Measurements from ENCODE around the gene TST. TPM values are rescaled to one million over a fixed set of nuclear protein-coding genes. Genes with fewer than 3 reads are reported as not detected.

TST gene
- polyA plus RNA-seq, 1 of the 3 experiments (the other 2 are of a cell fraction): 49.4 TPM

DNA sequence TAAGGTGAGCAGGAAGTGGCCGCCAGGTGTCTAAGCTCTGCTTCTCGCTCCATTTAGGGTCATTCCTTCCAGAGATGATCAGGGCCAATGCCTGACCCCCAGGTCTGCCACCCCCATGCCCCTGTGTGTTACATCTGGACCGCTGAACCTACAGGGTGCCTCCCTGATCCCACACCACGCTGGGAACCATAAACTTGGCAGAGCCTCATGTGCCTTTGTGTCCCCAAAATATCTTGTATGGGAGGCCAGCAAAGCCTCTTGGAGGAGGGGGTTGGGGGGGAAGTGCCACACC lies 3.7 kb downstream of the TST start:
- CTCF ChIA-PET: interaction anchor here (1.5 kb wide), 1 partner anchor 10 kb away, joined by 6 read pairs; no protein-coding TSS in a partner anchor
- POLR2A ChIA-PET: no interaction called here
- no peak for DNase-seq

DNA sequence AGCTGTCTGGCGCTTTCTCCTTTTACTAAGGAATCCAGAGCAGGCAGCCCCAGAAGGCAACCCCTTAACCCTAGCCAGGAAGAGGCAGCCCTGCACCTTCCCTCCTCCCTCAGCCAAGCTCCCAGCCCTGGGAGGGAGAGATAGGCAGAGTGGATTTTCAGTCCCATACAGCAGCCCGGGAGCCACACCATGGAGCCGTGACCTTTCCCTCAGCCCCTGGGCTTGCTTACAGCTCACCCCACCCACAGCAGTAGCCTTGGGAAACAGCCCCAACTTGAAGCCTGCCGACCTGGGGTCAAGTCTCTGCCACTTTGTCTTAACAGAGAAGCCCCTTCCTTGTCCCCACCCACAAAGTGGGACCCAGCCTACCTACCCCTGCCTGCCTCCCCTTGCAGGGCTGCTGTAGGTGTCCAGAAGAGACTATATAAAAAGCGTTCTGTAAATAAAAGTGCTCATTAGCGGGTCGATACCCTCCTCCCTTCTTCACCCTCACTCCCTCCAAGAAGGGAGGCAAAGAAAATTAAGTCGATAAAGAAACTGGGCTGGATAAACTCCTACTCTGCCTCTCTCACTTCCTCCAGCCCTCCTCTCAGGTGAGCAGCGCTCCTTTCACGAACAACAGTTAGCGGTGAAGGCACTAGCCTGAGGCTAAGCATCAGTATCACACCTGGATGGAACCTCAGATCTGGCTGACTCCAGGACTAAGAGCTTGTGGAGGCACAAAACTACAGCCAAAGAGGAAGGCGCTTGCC lies 4.2 kb downstream of the TST start:
- H3K9ac ChIP-seq: no peak overlapping the region
- H3K9me3 ChIP-seq: no peaks in the 10 kb centered on the region
- DNase-seq: no peak
- TF ChIP-seq, protein P1, sequence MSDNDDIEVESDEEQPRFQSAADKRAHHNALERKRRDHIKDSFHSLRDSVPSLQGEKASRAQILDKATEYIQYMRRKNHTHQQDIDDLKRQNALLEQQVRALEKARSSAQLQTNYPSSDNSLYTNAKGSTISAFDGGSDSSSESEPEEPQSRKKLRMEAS (IDR thresholded peaks at IDR 0.05; ENCODE audit: low read depth): no peak
- TF ChIP-seq GATA2 (CRISPR knock-in tag; IDR thresholded peaks at IDR 0.05) (no peak), EZH2phosphoT487 (IDR thresholded peaks at IDR 0.05; ENCODE audit: borderline replicate concordance, low read depth) (no peak), NRF1 (IDR thresholded peaks at IDR 0.05; ENCODE audit: low read depth, low read length) (no peak), JUND (IDR thresholded peaks at IDR 0.05) (no peak), YY1 (IDR thresholded peaks at IDR 0.05; ENCODE audit: low read depth) (no peak), NFIC (IDR thresholded peaks at IDR 0.05; ENCODE audit: borderline replicate concordance) (no peak), CHD2 (IDR thresholded peaks at IDR 0.05; ENCODE audit: low read length, partially characterized antibody) (no peak)
- no peaks in the 10 kb centered on the region for H3F3A ChIP-seq (replicated peaks; ENCODE audit: insufficient read depth)
- no peak overlapping the region for H2AFZ ChIP-seq (ENCODE audit: low read depth)
- peaks cover 6 to 16% of the 10 kb centered on the region in 2 experiments; a peak in 1 of 4 replicates for H3K4me1 ChIP-seq (ENCODE audit: control insufficient read depth in 1 of 2, insufficient read depth in 2 of 2, low read depth in 1 of 2, low read length in 1 of 2)
- CTCF ChIA-PET: interaction anchor here (1.5 kb wide), 1 partner anchor 11 kb away, joined by 6 read pairs; no protein-coding TSS in a partner anchor
- H3K27ac ChIP-seq (ENCODE audit: low read depth in 2 of 2, low read length in 1 of 2): no peak overlapping the region
- no peak overlapping the region for H3K4me3 ChIP-seq (ENCODE audit: low read depth in 2 of 2, low read length in 1 of 2)
- no peak overlapping the region for H3K4me2 ChIP-seq
- no peaks in the 10 kb centered on the region for H3K27me3 ChIP-seq (ENCODE audit: insufficient read depth)
- POLR2A ChIA-PET: no interaction called here
- H3K36me3 ChIP-seq (replicated peaks in 1 of 2; ENCODE audit: control insufficient read depth in 1 of 2, insufficient read depth in 2 of 2, low read length in 1 of 2): peaks cover 3 to 7% of the 10 kb centered on the region in 2 experiments
- H4K20me1 ChIP-seq (ENCODE audit: insufficient read depth): no peaks in the 10 kb centered on the region
- WGBS (ENCODE audit: low lambda C conversion rate): 91% methylated on average over 11 of the region's 12 CpGs
- peaks cover 9% of the 10 kb centered on the region; the same call in 1 of the 2 replicates for H3K79me2 ChIP-seq (ENCODE audit: insufficient read depth)
- no peaks in the 10 kb centered on the region for H3K9me2 ChIP-seq

More for the DNA sequence above, 3.7 kb downstream of the TST start:
- H3K79me2 ChIP-seq (ENCODE audit: insufficient read depth): peaks cover 14% of the 10 kb centered on the region; the same call in 1 of the 2 replicates
- no peaks in the 10 kb centered on the region for H3K27me3 ChIP-seq (ENCODE audit: insufficient read depth)
- H4K20me1 ChIP-seq (ENCODE audit: insufficient read depth): no peaks in the 10 kb centered on the region
- H3K27ac ChIP-seq (ENCODE audit: low read depth in 2 of 2, low read length in 1 of 2): no peak overlapping the region
- H3K36me3 ChIP-seq (replicated peaks in 1 of 2; ENCODE audit: control insufficient read depth in 1 of 2, insufficient read depth in 2 of 2, low read length in 1 of 2): peaks cover 3 to 7% of the 10 kb centered on the region in 2 experiments
- H3F3A ChIP-seq (replicated peaks; ENCODE audit: insufficient read depth): no peaks in the 10 kb centered on the region
- no peak overlapping the region for H3K9ac ChIP-seq
- H3K9me3 ChIP-seq: no peaks in the 10 kb centered on the region
- H3K4me3 ChIP-seq (ENCODE audit: low read depth in 2 of 2, low read length in 1 of 2): no peak overlapping the region
- H3K4me2 ChIP-seq: no peak overlapping the region
- H3K4me1 ChIP-seq (ENCODE audit: control insufficient read depth in 1 of 2, insufficient read depth in 2 of 2, low read depth in 1 of 2, low read length in 1 of 2): peaks cover 8 to 16% of the 10 kb centered on the region in 2 experiments; a peak in 1 of 4 replicates
- 96% methylated on average over 4 of the region's 4 CpGs for WGBS (ENCODE audit: low lambda C conversion rate)
- H3K9me2 ChIP-seq: no peaks in the 10 kb centered on the region
- no peak overlapping the region for H2AFZ ChIP-seq (ENCODE audit: low read depth)
- TF ChIP-seq CTCF (IDR thresholded peaks at IDR 0.05) (no peak), FOXM1 (IDR thresholded peaks at IDR 0.05; ENCODE audit: low read depth) (no peak), EP300 (IDR thresholded peaks at IDR 0.05; ENCODE audit: borderline replicate concordance in 1 of 2, low read depth in 1 of 2, low read length in 1 of 2) (no peak), YY1 (IDR thresholded peaks at IDR 0.05; ENCODE audit: low read depth) (no peak)

Measured in SK-N-SH (cell line).